A549 treated with GW870086 at 1 μM for 4 hours (cell line): ENCODE measurements around the gene RAB11B. TPM values are rescaled to one million over a fixed set of nuclear protein-coding genes. Genes with fewer than 3 reads are reported as not detected.

ENCODE experiments used
- total RNA-seq: library from RNA; stranded (reverse); fragments of 200-300 nt; extraction: Qiagen RNA extraction; gene quantifications from 5 replicates; pipeline ENCODE4 v1.2.3, GENCODE V29; 2022; ENCODE audit warnings: low read depth

Gene RAB11B
- 90.4 to 98.9 TPM (median 98.2 TPM) in 5 replicates for total RNA-seq

DNA sequence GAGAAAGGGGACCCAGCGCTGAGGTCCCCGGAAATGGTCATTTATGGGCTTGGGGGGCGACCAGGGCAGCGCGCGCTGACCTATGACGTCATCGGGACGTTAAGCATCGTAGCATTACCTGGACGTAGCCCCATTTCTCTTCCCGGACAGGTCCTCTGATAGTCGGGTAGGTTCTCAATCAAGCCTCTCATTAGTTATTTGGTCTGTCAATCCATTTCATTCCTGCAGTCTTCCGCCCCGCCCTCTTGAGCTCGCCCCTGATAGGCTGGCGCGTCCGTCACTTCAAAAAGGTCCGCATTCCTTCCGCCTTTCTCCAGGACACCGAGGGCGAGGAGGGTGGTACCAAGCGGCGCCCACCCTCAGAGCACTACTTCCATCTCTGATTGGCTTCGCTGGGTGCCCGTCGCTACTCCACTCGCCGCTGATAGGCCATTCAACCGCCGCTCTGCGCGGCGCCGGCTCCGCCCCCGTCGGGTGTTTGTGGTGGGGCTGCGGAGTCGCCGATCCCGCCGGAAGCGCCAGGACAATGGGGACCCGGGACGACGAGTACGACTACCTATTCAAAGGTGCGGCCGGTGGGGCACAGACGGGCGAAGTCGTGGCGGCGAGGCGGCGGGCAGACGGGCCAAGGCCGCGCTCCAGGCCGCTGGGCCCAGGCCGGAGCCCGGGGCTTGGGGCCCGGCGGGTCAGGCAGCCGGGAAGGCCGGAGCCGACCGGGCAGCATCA is at the start of gene RAB11B:
RAB11B (plus strand) TSS at position 470 of the 726 bp plus-strand sequence; CDS start at position 527, 57 bp downstream.

GRCh38 chr19:8342684-8343482 is 47.3 kb upstream of the RAB11B start, which contains the start of gene KANK3:
KANK3 (minus strand) TSS chr19:8343262; CDS start chr19:8337828, 5,434 bp downstream.

GRCh38 chr19:8363803-8364771 is 26.1 kb upstream of the RAB11B start, which contains the start of gene ANGPTL4:
ANGPTL4 (plus strand) TSS chr19:8364155; CDS start chr19:8364322, 167 bp downstream.

GRCh38 chr19:8412783-8413628 is 22.8 kb downstream of the RAB11B start, which contains the start of gene MARCHF2:
MARCHF2 (plus strand) TSS chr19:8413305; CDS start chr19:8421841, 8,536 bp downstream.

DNA sequence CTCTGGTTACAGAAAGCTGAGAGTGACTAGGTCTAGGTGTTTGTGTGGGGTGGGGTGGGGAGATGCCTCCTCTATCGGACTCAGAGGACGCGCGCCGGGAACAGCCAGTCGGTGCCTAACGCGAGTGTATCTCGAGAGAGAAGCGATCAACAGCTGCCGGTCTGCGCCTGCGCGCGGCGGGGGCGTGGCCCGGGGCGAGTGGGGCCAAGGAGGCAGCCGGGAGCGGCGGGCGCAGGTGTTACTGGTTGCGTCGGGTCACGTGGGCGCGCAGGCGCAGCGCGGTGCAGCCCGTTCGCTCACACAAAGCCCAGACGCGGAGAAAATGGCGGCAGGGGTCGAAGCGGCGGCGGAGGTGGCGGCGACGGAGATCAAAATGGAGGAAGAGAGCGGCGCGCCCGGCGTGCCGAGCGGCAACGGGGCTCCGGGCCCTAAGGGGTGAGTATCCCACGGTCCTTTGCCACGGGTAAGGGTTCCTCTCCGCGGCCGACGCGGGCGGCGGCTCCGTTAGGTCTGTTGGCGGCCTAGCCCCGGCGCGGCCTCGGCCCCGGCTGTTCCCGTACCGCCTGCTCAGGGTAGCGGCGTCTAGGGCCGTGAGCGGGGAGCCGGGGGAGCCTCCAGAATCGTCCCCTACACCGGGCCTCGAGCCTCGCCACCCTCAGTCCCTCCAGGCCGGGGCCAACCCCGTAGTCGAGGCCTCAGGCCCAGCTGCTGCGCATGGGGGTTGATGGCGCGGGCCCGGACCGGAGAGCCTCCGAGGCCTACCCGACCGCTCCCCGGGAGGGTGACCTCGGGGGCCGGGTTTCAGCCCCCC is 54.7 kb downstream of the RAB11B start, which contains the start of gene HNRNPM:
HNRNPM (plus strand) TSS at position 299 of the 811 bp plus-strand sequence; CDS start at position 323, 24 bp downstream.

Other genes starting within 250 kb of the RAB11B start
- gene FBN3, start 240.8 kb upstream of the RAB11B start, total RNA-seq, result not detected in 5 replicates
- 2.1 to 3.9 TPM (median 3.3 TPM) in 5 replicates for gene CERS4, start 181.0 kb upstream of the RAB11B start, total RNA-seq
- 65.7 to 102 TPM (median 95.2 TPM) in 5 replicates for gene CD320, start 82.0 kb upstream of the RAB11B start, total RNA-seq
- 87.3 to 101 TPM (median 88.1 TPM) in 5 replicates for gene NDUFA7, start 69.0 kb upstream of the RAB11B start, total RNA-seq
- gene RPS28, start 68.9 kb upstream of the RAB11B start, total RNA-seq, result 438 to 973 TPM (median 861 TPM) in 5 replicates
- 3.7 to 6.7 TPM (median 4.6 TPM) in 5 replicates for gene KANK3, start 47.1 kb upstream of the RAB11B start, total RNA-seq
- gene ANGPTL4, start 26.2 kb upstream of the RAB11B start, total RNA-seq, result 354 to 441 TPM (median 395 TPM) in 5 replicates
- gene MARCHF2, start 22.9 kb downstream of the RAB11B start, total RNA-seq, result 15.0 to 20.6 TPM (median 16.6 TPM) in 5 replicates
- gene HNRNPM, start 54.6 kb downstream of the RAB11B start, total RNA-seq, result 224 to 272 TPM (median 232 TPM) in 5 replicates
- 0.08 to 0.19 TPM (median 0.13 TPM) in 4 of 5 replicates, not detected in the other for gene PRAM1, start 112.3 kb downstream of the RAB11B start, total RNA-seq
- 14.8 to 18.2 TPM (median 16.3 TPM) in 5 replicates for gene ZNF414, start 123.8 kb downstream of the RAB11B start, total RNA-seq
- gene MYO1F, start 187.1 kb downstream of the RAB11B start, total RNA-seq, result 0.22 to 0.41 TPM (median 0.31 TPM) in 5 replicates
- 8.8 to 15.2 TPM (median 12.9 TPM) in 5 replicates for gene ADAMTS10, start 220.4 kb downstream of the RAB11B start, total RNA-seq
- not detected in 5 replicates for gene NFILZ, start 240.3 kb downstream of the RAB11B start, total RNA-seq